Measurements from ENCODE around the gene KCNA10.

DNA sequence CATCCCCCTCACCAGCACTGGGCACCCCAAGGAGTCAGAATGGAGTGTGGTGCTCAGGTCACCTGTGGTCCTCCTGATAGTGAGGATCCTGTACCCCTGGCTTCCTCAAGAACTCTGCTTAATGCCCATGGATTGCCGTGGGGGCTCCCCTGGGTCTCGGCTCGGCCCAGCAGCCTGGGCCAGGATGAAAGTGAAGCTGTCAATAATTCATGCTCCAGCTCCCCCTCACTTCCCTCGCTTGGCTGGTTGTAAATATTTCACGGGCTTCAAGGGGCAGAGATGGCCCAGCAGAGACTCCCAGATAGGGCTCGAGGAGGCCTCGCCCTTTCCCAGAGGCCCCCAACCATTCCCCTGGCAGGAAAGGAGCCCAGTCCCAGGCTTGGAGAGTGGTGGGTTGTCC lies 42.6 kb upstream of the KCNA10 start:
- TF ChIP-seq CTCF (IDR thresholded peaks at IDR 0.05) (no peak), POLR2A (IDR thresholded peaks at IDR 0.05) (no peak)
